ENCODE measurements around the gene CCDC157. TPM values are rescaled to one million over a fixed set of nuclear protein-coding genes. Genes with fewer than 3 reads are reported as not detected.
A peak's percentile ranks its signal among the peaks of the same experiment; 100 is the strongest.

Gene CCDC157
- total RNA-seq, 1 experiment from 2014 or later = 3.5 TPM

DNA sequence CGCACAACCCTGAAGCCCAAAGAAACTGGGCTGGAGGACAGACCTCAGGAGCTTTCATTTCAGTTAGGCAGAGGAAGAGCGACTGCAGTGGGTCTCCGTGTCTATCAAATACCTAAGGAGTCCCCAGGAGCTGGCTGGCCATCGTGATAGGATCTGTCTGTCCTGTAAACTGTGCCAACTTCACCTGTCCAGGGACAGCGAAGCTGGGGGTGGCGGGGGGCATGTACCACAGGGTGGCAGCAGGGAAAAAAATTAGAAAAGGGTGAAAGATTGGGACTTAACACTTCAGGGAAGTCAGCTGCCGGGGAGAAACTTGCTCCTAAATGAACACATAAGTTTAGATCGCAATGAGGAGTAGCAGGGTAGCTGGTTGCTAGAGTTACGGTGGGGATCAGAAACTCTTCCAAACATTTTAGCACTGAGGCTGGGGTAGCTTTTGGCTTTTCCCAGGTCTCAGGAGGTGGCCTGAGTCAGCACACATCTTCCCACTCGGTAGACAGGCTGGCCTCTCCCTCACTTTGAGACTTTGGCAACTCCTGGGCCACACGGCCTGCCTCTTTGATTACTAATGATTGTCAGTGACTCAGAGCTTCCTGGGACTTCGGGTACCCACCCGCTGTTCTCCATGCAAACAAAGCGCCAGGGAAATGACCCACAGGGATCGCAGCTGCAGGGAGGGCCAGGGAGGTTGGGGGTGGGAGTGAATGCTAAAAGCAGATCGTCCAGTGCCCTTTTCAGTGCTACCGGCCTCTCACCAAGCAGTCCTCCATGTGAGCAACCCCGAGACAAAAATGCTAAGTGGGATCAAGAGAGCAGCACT, 65.9 kb downstream of the CCDC157 start:
- peaks cover 55% of the 10 kb centered on the region for H3K4me1 ChIP-seq (ENCODE audit: insufficient read depth, low read length)
- POLR2A ChIA-PET (ENCODE audit: unreplicated experiment) = interaction anchor here (0.6 to 1.7 kb wide), 4 partner anchors 26 to 318 kb away, joined by 3 to 6 read pairs (median 4); partner anchors contain the start of gene SEC14L2
- no TSS peak for BruUV-seq (replicated peaks)

GRCh38 chr22:30423301-30423958, 66.6 kb downstream of the CCDC157 start:
- POLR2A ChIA-PET (ENCODE audit: unreplicated experiment) = interaction anchor here (0.5 to 1.7 kb wide), 6 partner anchors 26 to 572 kb away, joined by 3 to 7 read pairs (median 5); partner anchors contain the start of gene SEC14L2
- Histone ChIP-seq H3K4me1 (ENCODE audit: insufficient read depth, low read length) (peaks cover 55% of the 10 kb centered on the region), H3K27ac (ENCODE audit: low read length) (peak overlapping the region; percentile 95), H3K9me3 (ENCODE audit: low read length) (no peaks in the 10 kb centered on the region), H3K27me3 (ENCODE audit: low read length) (no peaks in the 10 kb centered on the region), H3K4me3 (ENCODE audit: low read length) (peak overlapping the region; percentile 67), H3K79me2 (ENCODE audit: low read length) (peaks cover 39% of the 10 kb centered on the region), H3K9me2 (replicated peaks; ENCODE audit: low read length) (no peaks in the 10 kb centered on the region), H3K9ac (ENCODE audit: low read length) (peak overlapping the region; percentile 93), H3K4me2 (ENCODE audit: low read length) (peak overlapping the region; percentile 83), H2AFZ (ENCODE audit: low read length) (peak overlapping the region; percentile 57), H3K36me3 (ENCODE audit: low read depth, low read length) (peaks cover 2% of the 10 kb centered on the region; the same call in 1 of the 2 replicates), H4K20me1 (ENCODE audit: low read length) (no peaks in the 10 kb centered on the region), H3F3A (ENCODE audit: low read length, unreplicated experiment) (no peaks in the 10 kb centered on the region)
- ATAC-seq (peak; percentile 19), DNase-seq (no peak)
- TSS peak; percentile 63 for BruUV-seq (replicated peaks)
- CTCF ChIA-PET = interaction anchor here (0.5 to 1.4 kb wide), 4 partner anchors 11 to 135 kb away, joined by 3 to 7 read pairs (median 5); partner anchors contain the start of gene SEC14L2
- TF ChIP-seq EZH2phosphoT487 (IDR thresholded peaks at IDR 0.05; ENCODE audit: borderline replicate concordance, low read length) = no peak
- intact Hi-C loops (cut with micrococcal nuclease) = no loop called here

More for the DNA sequence above, 65.9 kb downstream of the CCDC157 start:
- H4K20me1 ChIP-seq (ENCODE audit: low read length) = no peaks in the 10 kb centered on the region
- peak overlapping the region; percentile 95 for H3K27ac ChIP-seq (ENCODE audit: low read length)
- no peaks in the 10 kb centered on the region for H3K9me2 ChIP-seq (replicated peaks; ENCODE audit: low read length)
- peak overlapping the region; percentile 93 for H3K9ac ChIP-seq (ENCODE audit: low read length)
- H3K27me3 ChIP-seq (ENCODE audit: low read length) = no peaks in the 10 kb centered on the region
- peak overlapping the region; percentile 57; the same call in 1 of the 2 replicates for H2AFZ ChIP-seq (ENCODE audit: low read length)
- no peaks in the 10 kb centered on the region for H3K9me3 ChIP-seq (ENCODE audit: low read length)
- ATAC-seq (peak; percentile 52), DNase-seq (peak; percentile 94)
- H3F3A ChIP-seq (ENCODE audit: low read length, unreplicated experiment) = no peaks in the 10 kb centered on the region
- CTCF ChIA-PET = interaction anchor here (1.2 kb wide), 1 partner anchor 135 kb away, joined by 7 read pairs; no protein-coding TSS in a partner anchor
- peak overlapping the region; percentile 67 for H3K4me3 ChIP-seq (ENCODE audit: low read length)
- H3K36me3 ChIP-seq (ENCODE audit: low read depth, low read length) = peaks cover 10% of the 10 kb centered on the region; the same call in 1 of the 2 replicates
- peak overlapping the region; percentile 83 for H3K4me2 ChIP-seq (ENCODE audit: low read length)
- TF ChIP-seq CTCF (conservative IDR thresholded peaks at IDR 0.05; ENCODE audit: low read depth, low read length) (no peak), EZH2 (IDR thresholded peaks at IDR 0.05; ENCODE audit: low read length, unreplicated experiment) (no peak), EZH2phosphoT487 (IDR thresholded peaks at IDR 0.05; ENCODE audit: borderline replicate concordance, low read length) (no peak)
- intact Hi-C loops (cut with micrococcal nuclease) = no loop called here
- H3K79me2 ChIP-seq (ENCODE audit: low read length) = peaks cover 39% of the 10 kb centered on the region

GRCh38 chr22:30423959-30424533, 67.2 kb downstream of the CCDC157 start:
- ATAC-seq = peak; percentile 62
- no peaks in the 10 kb centered on the region for H4K20me1 ChIP-seq (ENCODE audit: low read length)
- H3K36me3 ChIP-seq (ENCODE audit: low read depth, low read length) = no peaks in the 10 kb centered on the region; the same call in 1 of the 2 replicates
- H3K9me3 ChIP-seq (ENCODE audit: low read length) = no peaks in the 10 kb centered on the region
- no TSS peak for BruUV-seq (replicated peaks)
- no peaks in the 10 kb centered on the region for H3F3A ChIP-seq (ENCODE audit: low read length, unreplicated experiment)
- peak overlapping the region; percentile 71 for H3K4me3 ChIP-seq (ENCODE audit: low read length)
- peak; percentile 98 for DNase-seq
- H3K9me2 ChIP-seq (replicated peaks; ENCODE audit: low read length) = no peaks in the 10 kb centered on the region
- H3K4me1 ChIP-seq (ENCODE audit: insufficient read depth, low read length) = peaks cover 55% of the 10 kb centered on the region
- intact Hi-C loops (cut with micrococcal nuclease) = no loop called here
- CTCF ChIA-PET = interaction anchor here (0.5 to 1.4 kb wide), 4 partner anchors 11 to 27 kb away, joined by 3 to 5 read pairs (median 4); partner anchors contain the start of gene SEC14L2
- H3K4me2 ChIP-seq (ENCODE audit: low read length) = peak overlapping the region; percentile 83
- TF ChIP-seq CTCF (conservative IDR thresholded peaks at IDR 0.05; ENCODE audit: low read depth, low read length) (no peak), EZH2 (IDR thresholded peaks at IDR 0.05; ENCODE audit: low read length, unreplicated experiment) (no peak), EZH2phosphoT487 (IDR thresholded peaks at IDR 0.05; ENCODE audit: borderline replicate concordance, low read length) (no peak)
- peak overlapping the region; percentile 67 for H2AFZ ChIP-seq (ENCODE audit: low read length)
- H3K79me2 ChIP-seq (ENCODE audit: low read length) = peaks cover 39% of the 10 kb centered on the region
- peak overlapping the region; percentile 95 for H3K27ac ChIP-seq (ENCODE audit: low read length)
- peak overlapping the region; percentile 93 for H3K9ac ChIP-seq (ENCODE audit: low read length)
- POLR2A ChIA-PET (ENCODE audit: unreplicated experiment) = interaction anchor here (0.5 to 1.7 kb wide), 5 partner anchors 27 to 573 kb away, joined by 5 to 7 read pairs (median 5); partner anchors contain the start of gene SEC14L2
- H3K27me3 ChIP-seq (ENCODE audit: low read length) = no peaks in the 10 kb centered on the region

All from PC-3 (cell line).